Muscle layer of duodenum (tissue), 2 donors: ENCODE results near the gene HTT.
"Not testable (repeated sequence)": the region's sequence is repeated elsewhere in the genome, so short reads cannot be mapped to it uniquely, and the experiment has no call there.

Experiments used
- H3K27ac ChIP-seq: one replicate; pipeline ENCODE4 v1.7.0; 2013; ENCODE audit warnings: mild to moderate bottlenecking, low read length
- H3K27me3 ChIP-seq: one replicate; pipeline ENCODE4 v1.7.0; 2013; ENCODE audit warnings: low read depth, mild to moderate bottlenecking, control low read depth, low read length
- H3K36me3 ChIP-seq, 2 donors: one replicate each; pipeline ENCODE4 v1.7.0; 2013; ENCODE audit warnings: low read length in 2 of 2, control low read depth in 1 of 2, mild to moderate bottlenecking in 1 of 2; ENCODE audit not compliant: insufficient read depth in 2 of 2, control insufficient read depth in 1 of 2
- H3K4me1 ChIP-seq, 2 donors: one replicate each; pipeline ENCODE4 v1.7.0; 2013; ENCODE audit warnings: low read length in 2 of 2, mild to moderate bottlenecking in 2 of 2, control low read depth in 1 of 2, moderate library complexity in 1 of 2; ENCODE audit not compliant: insufficient read depth in 2 of 2, control insufficient read depth in 1 of 2
- H3K4me3 ChIP-seq, 2 donors: one replicate each; pipeline ENCODE4 v1.7.0; 2013; ENCODE audit warnings: low read length in 2 of 2, low read depth in 1 of 2, mild to moderate bottlenecking in 1 of 2
- H3K9me3 ChIP-seq, 2 donors: one replicate each; pipeline ENCODE4 v1.7.0; 2013; ENCODE audit warnings: low read length in 2 of 2, control low read depth in 1 of 2, mild to moderate bottlenecking in 1 of 2; ENCODE audit not compliant: control insufficient read depth in 1 of 2
- donor health status: healthy.

HTT gene

GRCh38 chr4:3151238-3151637 lies 76.8 kb downstream of the HTT start:
- H3K27me3 ChIP-seq, H3K4me3 ChIP-seq, H3K9me3 ChIP-seq, H3K4me1 ChIP-seq, H3K27ac ChIP-seq: not testable (repeated sequence)
- H3K36me3 ChIP-seq: peaks cover 45 to 71% of the 10 kb centered on the region in 2 donors

GRCh38 chr4:3157366-3157765 lies 82.9 kb downstream of the HTT start:
- Histone ChIP-seq H3K27me3 (no peaks in the 10 kb centered on the region), H3K27ac (no peak overlapping the region), H3K4me1 (no peaks in the 10 kb centered on the region), H3K9me3 (no peaks in the 10 kb centered on the region), H3K36me3 (peaks cover 53 to 63% of the 10 kb centered on the region in 2 donors), H3K4me3 (no peak overlapping the region)

- H3K27ac ChIP-seq: no peak overlapping the region
- H3K27me3 ChIP-seq: no peaks in the 10 kb centered on the region
- no peaks in the 10 kb centered on the region for H3K4me1 ChIP-seq
- H3K9me3 ChIP-seq: peaks cover 0 to 3% of the 10 kb centered on the region in 2 donors
- peaks cover 45 to 52% of the 10 kb centered on the region in 2 donors for H3K36me3 ChIP-seq
- H3K4me3 ChIP-seq: no peak overlapping the region
Measured at GRCh38 chr4:3158841-3159240, 84.4 kb downstream of the HTT start.

GRCh38 chr4:3160438-3160837 lies 86.0 kb downstream of the HTT start:
- Histone ChIP-seq H3K27me3 (no peaks in the 10 kb centered on the region), H3K4me1 (no peaks in the 10 kb centered on the region), H3K9me3 (peaks cover 0 to 3% of the 10 kb centered on the region in 2 donors), H3K4me3 (no peak overlapping the region), H3K36me3 (peaks cover 38 to 41% of the 10 kb centered on the region in 2 donors), H3K27ac (no peak overlapping the region)

- not testable (repeated sequence) for H3K9me3 ChIP-seq, H3K4me1 ChIP-seq, H3K4me3 ChIP-seq, H3K27me3 ChIP-seq, H3K27ac ChIP-seq
- peaks cover 37 to 38% of the 10 kb centered on the region in 2 donors for H3K36me3 ChIP-seq
Measured at GRCh38 chr4:3161044-3161443, 86.6 kb downstream of the HTT start.

GRCh38 chr4:3166434-3166833 lies 92.0 kb downstream of the HTT start:
- H3K4me1 ChIP-seq, H3K9me3 ChIP-seq, H3K27ac ChIP-seq, H3K4me3 ChIP-seq, H3K27me3 ChIP-seq, H3K36me3 ChIP-seq: not testable (repeated sequence)

- Histone ChIP-seq H3K27ac (no peak overlapping the region), H3K36me3 (peaks cover 12 to 13% of the 10 kb centered on the region in 2 donors)
Measured at GRCh38 chr4:3168029-3168428, 93.5 kb downstream of the HTT start.

GRCh38 chr4:3174371-3175338 lies 100.2 kb downstream of the HTT start:
- no peaks in the 10 kb centered on the region for H3K27me3 ChIP-seq
- H3K4me1 ChIP-seq: peaks cover 0 to 7% of the 10 kb centered on the region in 2 donors
- no peak overlapping the region for H3K4me3 ChIP-seq
- H3K9me3 ChIP-seq: no peaks in the 10 kb centered on the region
- no peak overlapping the region for H3K27ac ChIP-seq
- peaks cover 49 to 66% of the 10 kb centered on the region in 2 donors for H3K36me3 ChIP-seq

More at GRCh38 chr4:3168029-3168428, 93.5 kb downstream of the HTT start:
- no peaks in the 10 kb centered on the region for H3K27me3 ChIP-seq
- no peaks in the 10 kb centered on the region for H3K9me3 ChIP-seq
- H3K4me3 ChIP-seq: no peak overlapping the region
- H3K4me1 ChIP-seq: no peaks in the 10 kb centered on the region

GRCh38 chr4:3176367-3177229 lies 102.1 kb downstream of the HTT start:
- no peaks in the 10 kb centered on the region for H3K27me3 ChIP-seq
- H3K36me3 ChIP-seq: peaks cover 59 to 69% of the 10 kb centered on the region in 2 donors
- H3K4me3 ChIP-seq: no peak overlapping the region
- peaks cover 0 to 7% of the 10 kb centered on the region in 2 donors for H3K4me1 ChIP-seq
- H3K9me3 ChIP-seq: no peaks in the 10 kb centered on the region
- H3K27ac ChIP-seq: no peak overlapping the region

GRCh38 chr4:3177426-3177825 lies 102.9 kb downstream of the HTT start:
- Histone ChIP-seq H3K36me3 (peaks cover 59 to 72% of the 10 kb centered on the region in 2 donors), H3K4me1 (peaks cover 0 to 7% of the 10 kb centered on the region in 2 donors), H3K9me3 (no peaks in the 10 kb centered on the region), H3K27me3 (no peaks in the 10 kb centered on the region), H3K4me3 (no peak overlapping the region), H3K27ac (no peak overlapping the region)

GRCh38 chr4:3177905-3178304 lies 103.4 kb downstream of the HTT start:
- Histone ChIP-seq H3K4me3 (no peak overlapping the region), H3K36me3 (peaks cover 61 to 72% of the 10 kb centered on the region in 2 donors), H3K27ac (no peak overlapping the region), H3K4me1 (peaks cover 0 to 7% of the 10 kb centered on the region in 2 donors), H3K27me3 (no peaks in the 10 kb centered on the region), H3K9me3 (no peaks in the 10 kb centered on the region)
